ENCODE data around the gene PRRT4. TPM values are rescaled to one million over a fixed set of nuclear protein-coding genes. Genes with fewer than 3 reads are reported as not detected.
A peak's percentile ranks its signal among the peaks of the same experiment; 100 is the strongest.

Gene PRRT4
- total and polyA plus RNA-seq, 2 experiments from 2014 or later: 0.55 to 0.56 TPM

DNA sequence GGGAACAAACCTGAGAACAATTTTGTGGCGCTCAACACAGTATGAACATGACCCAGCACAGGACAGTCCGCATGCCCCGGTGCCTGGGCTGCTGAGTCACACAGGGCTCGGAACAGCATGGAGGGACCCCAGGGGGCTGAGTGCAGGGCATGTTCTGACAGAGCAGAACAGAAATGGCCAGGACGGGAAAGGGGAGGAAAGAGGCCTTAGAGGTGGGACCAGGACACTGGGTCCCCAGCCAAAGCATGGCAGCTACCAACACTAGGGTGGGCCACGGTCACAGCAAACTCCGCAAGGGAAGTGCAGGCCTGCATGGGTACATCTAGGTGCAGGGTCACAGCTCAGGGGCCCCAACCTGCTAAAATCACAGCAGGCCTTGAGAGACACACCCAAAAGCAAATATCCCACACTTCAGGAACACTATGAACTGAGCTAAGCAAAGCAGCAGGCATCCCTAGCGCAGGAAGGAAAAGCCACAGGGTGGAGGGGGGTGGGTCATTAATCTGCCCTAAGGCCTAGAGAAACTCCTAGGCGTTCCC is 42.7 kb upstream of the PRRT4 start:
- H3K4me3 Mint-ChIP-seq: peak overlapping the region; percentile 74

DNA sequence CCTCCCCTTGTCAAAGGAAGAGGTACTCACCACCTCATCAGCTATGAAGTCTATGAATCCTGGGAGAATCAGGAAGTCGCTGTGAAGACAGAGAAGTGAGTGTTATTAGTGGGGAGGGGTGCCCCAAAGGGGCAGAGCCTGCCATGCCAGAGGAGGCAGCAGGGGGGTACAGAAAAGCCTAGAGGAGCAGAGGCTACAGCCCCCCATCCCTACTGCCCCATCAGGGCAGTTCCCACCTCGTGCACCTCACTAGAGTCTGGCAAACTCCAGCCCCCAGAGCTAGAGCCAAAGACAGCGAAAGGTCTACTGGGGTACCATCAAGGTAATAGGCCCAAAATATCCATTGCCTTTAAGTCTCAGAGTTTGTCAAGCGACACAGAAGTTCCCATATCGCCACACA is 42.2 kb upstream of the PRRT4 start:
- Mint-ChIP-seq H3K27ac (no peak overlapping the region), H3K4me1 (peaks cover 35% of the 10 kb centered on the region), H3K4me3 (peak overlapping the region; percentile 74; the same call in 1 of the 3 replicates), H3K27me3 (ENCODE audit: insufficient read depth, low read depth, poor library complexity) (peaks cover 40% of the 10 kb centered on the region), H3K9me3 (no peaks in the 10 kb centered on the region), H3K36me3 (ENCODE audit: low read depth) (peaks cover 6% of the 10 kb centered on the region; the same call in 1 of the 3 replicates)
- peaks cover 23% of the 10 kb centered on the region for H3K4me1 ChIP-seq (ENCODE audit: insufficient read depth)
- H3K79me2 ChIP-seq (replicated peaks; ENCODE audit: insufficient read depth): no peaks in the 10 kb centered on the region
- H2AFZ ChIP-seq: no peak overlapping the region
- H4K20me1 ChIP-seq (replicated peaks; ENCODE audit: insufficient read depth): no peaks in the 10 kb centered on the region; the same call in 1 of the 2 replicates
- H3K4me3 ChIP-seq: no peak overlapping the region; the same call in 1 of the 2 replicates
- ATAC-seq (no peak), DNase-seq (ENCODE audit: low spot score) (no peak)
- peaks cover 47% of the 10 kb centered on the region for H3K27me3 ChIP-seq (ENCODE audit: insufficient read depth)
- no peak overlapping the region for H3K4me2 ChIP-seq
- H3K27ac ChIP-seq (ENCODE audit: low read depth): no peak overlapping the region
- H3K36me3 ChIP-seq (ENCODE audit: insufficient read depth): no peaks in the 10 kb centered on the region
- no peaks in the 10 kb centered on the region; the same call in 1 of the 2 replicates for H3F3A ChIP-seq (replicated peaks; ENCODE audit: low read depth)
- H3K9me2 ChIP-seq (ENCODE audit: insufficient read depth): no peaks in the 10 kb centered on the region
- no peak for TF ChIP-seq POLR2AphosphoS5 (IDR thresholded peaks at IDR 0.05; ENCODE audit: low read depth)
- TF ChIP-seq, protein P1, sequence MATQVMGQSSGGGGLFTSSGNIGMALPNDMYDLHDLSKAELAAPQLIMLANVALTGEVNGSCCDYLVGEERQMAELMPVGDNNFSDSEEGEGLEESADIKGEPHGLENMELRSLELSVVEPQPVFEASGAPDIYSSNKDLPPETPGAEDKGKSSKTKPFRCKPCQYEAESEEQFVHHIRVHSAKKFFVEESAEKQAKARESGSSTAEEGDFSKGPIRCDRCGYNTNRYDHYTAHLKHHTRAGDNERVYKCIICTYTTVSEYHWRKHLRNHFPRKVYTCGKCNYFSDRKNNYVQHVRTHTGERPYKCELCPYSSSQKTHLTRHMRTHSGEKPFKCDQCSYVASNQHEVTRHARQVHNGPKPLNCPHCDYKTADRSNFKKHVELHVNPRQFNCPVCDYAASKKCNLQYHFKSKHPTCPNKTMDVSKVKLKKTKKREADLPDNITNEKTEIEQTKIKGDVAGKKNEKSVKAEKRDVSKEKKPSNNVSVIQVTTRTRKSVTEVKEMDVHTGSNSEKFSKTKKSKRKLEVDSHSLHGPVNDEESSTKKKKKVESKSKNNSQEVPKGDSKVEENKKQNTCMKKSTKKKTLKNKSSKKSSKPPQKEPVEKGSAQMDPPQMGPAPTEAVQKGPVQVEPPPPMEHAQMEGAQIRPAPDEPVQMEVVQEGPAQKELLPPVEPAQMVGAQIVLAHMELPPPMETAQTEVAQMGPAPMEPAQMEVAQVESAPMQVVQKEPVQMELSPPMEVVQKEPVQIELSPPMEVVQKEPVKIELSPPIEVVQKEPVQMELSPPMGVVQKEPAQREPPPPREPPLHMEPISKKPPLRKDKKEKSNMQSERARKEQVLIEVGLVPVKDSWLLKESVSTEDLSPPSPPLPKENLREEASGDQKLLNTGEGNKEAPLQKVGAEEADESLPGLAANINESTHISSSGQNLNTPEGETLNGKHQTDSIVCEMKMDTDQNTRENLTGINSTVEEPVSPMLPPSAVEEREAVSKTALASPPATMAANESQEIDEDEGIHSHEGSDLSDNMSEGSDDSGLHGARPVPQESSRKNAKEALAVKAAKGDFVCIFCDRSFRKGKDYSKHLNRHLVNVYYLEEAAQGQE (IDR thresholded peaks at IDR 0.05; ENCODE audit: unreplicated experiment): no peak
- TF ChIP-seq ZNF114 (CRISPR knock-in tag; IDR thresholded peaks at IDR 0.05): no peak
- TF ChIP-seq, protein P2, sequence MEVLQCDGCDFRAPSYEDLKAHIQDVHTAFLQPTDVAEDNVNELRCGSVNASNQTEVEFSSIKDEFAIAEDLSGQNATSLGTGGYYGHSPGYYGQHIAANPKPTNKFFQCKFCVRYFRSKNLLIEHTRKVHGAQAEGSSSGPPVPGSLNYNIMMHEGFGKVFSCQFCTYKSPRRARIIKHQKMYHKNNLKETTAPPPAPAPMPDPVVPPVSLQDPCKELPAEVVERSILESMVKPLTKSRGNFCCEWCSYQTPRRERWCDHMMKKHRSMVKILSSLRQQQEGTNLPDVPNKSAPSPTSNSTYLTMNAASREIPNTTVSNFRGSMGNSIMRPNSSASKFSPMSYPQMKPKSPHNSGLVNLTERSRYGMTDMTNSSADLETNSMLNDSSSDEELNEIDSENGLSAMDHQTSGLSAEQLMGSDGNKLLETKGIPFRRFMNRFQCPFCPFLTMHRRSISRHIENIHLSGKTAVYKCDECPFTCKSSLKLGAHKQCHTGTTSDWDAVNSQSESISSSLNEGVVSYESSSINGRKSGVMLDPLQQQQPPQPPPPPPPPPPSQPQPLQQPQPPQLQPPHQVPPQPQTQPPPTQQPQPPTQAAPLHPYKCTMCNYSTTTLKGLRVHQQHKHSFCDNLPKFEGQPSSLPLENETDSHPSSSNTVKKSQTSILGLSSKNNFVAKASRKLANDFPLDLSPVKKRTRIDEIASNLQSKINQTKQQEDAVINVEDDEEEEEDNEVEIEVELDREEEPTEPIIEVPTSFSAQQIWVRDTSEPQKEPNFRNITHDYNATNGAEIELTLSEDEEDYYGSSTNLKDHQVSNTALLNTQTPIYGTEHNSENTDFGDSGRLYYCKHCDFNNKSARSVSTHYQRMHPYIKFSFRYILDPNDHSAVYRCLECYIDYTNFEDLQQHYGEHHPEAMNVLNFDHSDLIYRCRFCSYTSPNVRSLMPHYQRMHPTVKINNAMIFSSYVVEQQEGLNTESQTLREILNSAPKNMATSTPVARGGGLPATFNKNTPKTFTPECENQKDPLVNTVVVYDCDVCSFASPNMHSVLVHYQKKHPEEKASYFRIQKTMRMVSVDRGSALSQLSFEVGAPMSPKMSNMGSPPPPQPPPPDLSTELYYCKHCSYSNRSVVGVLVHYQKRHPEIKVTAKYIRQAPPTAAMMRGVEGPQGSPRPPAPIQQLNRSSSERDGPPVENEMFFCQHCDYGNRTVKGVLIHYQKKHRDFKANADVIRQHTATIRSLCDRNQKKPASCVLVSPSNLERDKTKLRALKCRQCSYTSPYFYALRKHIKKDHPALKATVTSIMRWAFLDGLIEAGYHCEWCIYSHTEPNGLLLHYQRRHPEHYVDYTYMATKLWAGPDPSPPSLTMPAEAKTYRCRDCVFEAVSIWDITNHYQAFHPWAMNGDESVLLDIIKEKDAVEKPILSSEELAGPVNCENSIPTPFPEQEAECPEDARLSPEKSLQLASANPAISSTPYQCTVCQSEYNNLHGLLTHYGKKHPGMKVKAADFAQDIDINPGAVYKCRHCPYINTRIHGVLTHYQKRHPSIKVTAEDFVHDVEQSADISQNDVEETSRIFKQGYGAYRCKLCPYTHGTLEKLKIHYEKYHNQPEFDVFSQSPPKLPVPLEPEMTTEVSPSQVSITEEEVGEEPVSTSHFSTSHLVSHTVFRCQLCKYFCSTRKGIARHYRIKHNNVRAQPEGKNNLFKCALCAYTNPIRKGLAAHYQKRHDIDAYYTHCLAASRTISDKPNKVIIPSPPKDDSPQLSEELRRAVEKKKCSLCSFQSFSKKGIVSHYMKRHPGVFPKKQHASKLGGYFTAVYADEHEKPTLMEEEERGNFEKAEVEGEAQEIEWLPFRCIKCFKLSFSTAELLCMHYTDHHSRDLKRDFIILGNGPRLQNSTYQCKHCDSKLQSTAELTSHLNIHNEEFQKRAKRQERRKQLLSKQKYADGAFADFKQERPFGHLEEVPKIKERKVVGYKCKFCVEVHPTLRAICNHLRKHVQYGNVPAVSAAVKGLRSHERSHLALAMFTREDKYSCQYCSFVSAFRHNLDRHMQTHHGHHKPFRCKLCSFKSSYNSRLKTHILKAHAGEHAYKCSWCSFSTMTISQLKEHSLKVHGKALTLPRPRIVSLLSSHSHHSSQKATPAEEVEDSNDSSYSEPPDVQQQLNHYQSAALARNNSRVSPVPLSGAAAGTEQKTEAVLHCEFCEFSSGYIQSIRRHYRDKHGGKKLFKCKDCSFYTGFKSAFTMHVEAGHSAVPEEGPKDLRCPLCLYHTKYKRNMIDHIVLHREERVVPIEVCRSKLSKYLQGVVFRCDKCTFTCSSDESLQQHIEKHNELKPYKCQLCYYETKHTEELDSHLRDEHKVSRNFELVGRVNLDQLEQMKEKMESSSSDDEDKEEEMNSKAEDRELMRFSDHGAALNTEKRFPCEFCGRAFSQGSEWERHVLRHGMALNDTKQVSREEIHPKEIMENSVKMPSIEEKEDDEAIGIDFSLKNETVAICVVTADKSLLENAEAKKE (CRISPR knock-in tag; IDR thresholded peaks at IDR 0.05): no peak
- TF ChIP-seq CREB1 (CRISPR knock-in tag; IDR thresholded peaks at IDR 0.05; ENCODE audit: low read depth): no peak
- no peak for TF ChIP-seq STAT1 (IDR thresholded peaks at IDR 0.05; ENCODE audit: unreplicated experiment)
- no peak for TF ChIP-seq ZNF331 (CRISPR knock-in tag; IDR thresholded peaks at IDR 0.05; ENCODE audit: low read depth)
- no peak for TF ChIP-seq EZH2 (IDR thresholded peaks at IDR 0.05; ENCODE audit: low read depth, unreplicated experiment)
- TF ChIP-seq, protein P3, sequence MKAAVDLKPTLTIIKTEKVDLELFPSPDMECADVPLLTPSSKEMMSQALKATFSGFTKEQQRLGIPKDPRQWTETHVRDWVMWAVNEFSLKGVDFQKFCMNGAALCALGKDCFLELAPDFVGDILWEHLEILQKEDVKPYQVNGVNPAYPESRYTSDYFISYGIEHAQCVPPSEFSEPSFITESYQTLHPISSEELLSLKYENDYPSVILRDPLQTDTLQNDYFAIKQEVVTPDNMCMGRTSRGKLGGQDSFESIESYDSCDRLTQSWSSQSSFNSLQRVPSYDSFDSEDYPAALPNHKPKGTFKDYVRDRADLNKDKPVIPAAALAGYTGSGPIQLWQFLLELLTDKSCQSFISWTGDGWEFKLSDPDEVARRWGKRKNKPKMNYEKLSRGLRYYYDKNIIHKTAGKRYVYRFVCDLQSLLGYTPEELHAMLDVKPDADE (IDR thresholded peaks at IDR 0.05): no peak

More for the DNA sequence above, 42.7 kb upstream of the PRRT4 start:
- Histone ChIP-seq H2AFZ (no peak overlapping the region), H3K4me1 (ENCODE audit: insufficient read depth) (peaks cover 29% of the 10 kb centered on the region), H3K9me2 (ENCODE audit: insufficient read depth) (no peaks in the 10 kb centered on the region), H3K27me3 (ENCODE audit: insufficient read depth) (peaks cover 53% of the 10 kb centered on the region), H3K4me2 (peak overlapping the region; percentile 80), H3K27ac (ENCODE audit: low read depth) (no peak overlapping the region), H3F3A (replicated peaks; ENCODE audit: low read depth) (peaks cover 2% of the 10 kb centered on the region; the same call in 1 of the 2 replicates), H4K20me1 (replicated peaks; ENCODE audit: insufficient read depth) (no peaks in the 10 kb centered on the region; the same call in 1 of the 2 replicates), H3K79me2 (replicated peaks; ENCODE audit: insufficient read depth) (no peaks in the 10 kb centered on the region), H3K36me3 (ENCODE audit: insufficient read depth) (no peaks in the 10 kb centered on the region), H3K4me3 (peak overlapping the region; percentile 67; the same call in 1 of the 2 replicates)
- H3K9me3 Mint-ChIP-seq: no peaks in the 10 kb centered on the region
- TF ChIP-seq ZNF114 (CRISPR knock-in tag; IDR thresholded peaks at IDR 0.05) (no peak), POLR2AphosphoS5 (IDR thresholded peaks at IDR 0.05; ENCODE audit: low read depth) (no peak)
- 0 out of 2 replicates have a peak overlapping the region, but pooled peaks have one; percentile 70 for H3K27ac Mint-ChIP-seq
- H3K27me3 Mint-ChIP-seq (ENCODE audit: insufficient read depth, low read depth, poor library complexity): peaks cover 46% of the 10 kb centered on the region
- H3K36me3 Mint-ChIP-seq (ENCODE audit: low read depth): peaks cover 6% of the 10 kb centered on the region; the same call in 1 of the 3 replicates
- H3K4me1 Mint-ChIP-seq: peaks cover 40% of the 10 kb centered on the region
- no peak for DNase-seq (ENCODE audit: low spot score)
- ATAC-seq: no peak
